OCI-LY1 (cell line): ENCODE results near the gene CD69.

ENCODE experiments used
- H2AFZ ChIP-seq: fragments of 200-600 bp; sonication (generic), shearing (Covaris generic); 2 replicates; pipeline ENCODE4 v1.6.0; 2014; ENCODE audit warnings: antibody characterized with exemption, mild to moderate bottlenecking, low read length
- H3F3A ChIP-seq: fragments of 200-600 bp; sonication (generic), shearing (Covaris generic); 2 replicates; pipeline ENCODE4 v1.6.0; 2014; ENCODE audit warnings: mild to moderate bottlenecking, antibody characterized with exemption, low read length, moderate library complexity; ENCODE audit not compliant: insufficient read depth
- H3K27ac ChIP-seq: fragments of 200-600 bp; sonication (generic); 2 replicates; pipeline ENCODE4 v1.5.1; 2014; ENCODE audit warnings: low read length, mixed run types, mild to moderate bottlenecking, low read depth; ENCODE audit not compliant: poor library complexity, severe bottlenecking
- H3K27me3 ChIP-seq: fragments of 200-600 bp; sonication (generic); 2 replicates; pipeline ENCODE4 v1.6.0; 2014; ENCODE audit warnings: antibody characterized with exemption, mild to moderate bottlenecking, low read length, moderate library complexity; ENCODE audit not compliant: insufficient read depth
- H3K36me3 ChIP-seq: fragments of 200-600 bp; sonication (generic); 2 replicates; pipeline ENCODE4 v1.6.1; 2014; ENCODE audit warnings: mild to moderate bottlenecking, antibody characterized with exemption, low read length, moderate library complexity, mixed read lengths; ENCODE audit not compliant: insufficient read depth
- H3K4me1 ChIP-seq: fragments of 200-600 bp; sonication (generic); 2 replicates; pipeline ENCODE4 v1.5.1; 2014; ENCODE audit warnings: mild to moderate bottlenecking, low read length, moderate library complexity; ENCODE audit not compliant: insufficient read depth, severe bottlenecking
- H3K4me2 ChIP-seq: fragments of 200-600 bp; sonication (generic), shearing (Covaris generic); 2 replicates; pipeline ENCODE4 v1.6.1; 2014; ENCODE audit warnings: low read length
- H3K4me3 ChIP-seq: fragments of 200-600 bp; sonication (generic); 2 replicates; pipeline ENCODE4 v1.5.1; 2014; ENCODE audit warnings: low read length, low read depth, mild to moderate bottlenecking, mixed read lengths; ENCODE audit not compliant: poor library complexity, severe bottlenecking
- H3K79me2 ChIP-seq: fragments of 200-600 bp; shearing (Covaris generic); 2 replicates; pipeline ENCODE4 v1.6.1; 2016; ENCODE audit warnings: mixed run types, low read length, mixed read lengths; ENCODE audit not compliant: insufficient read depth
- H3K9ac ChIP-seq: fragments of 200-600 bp; sonication (generic), shearing (Covaris generic); 2 replicates; pipeline ENCODE4 v1.6.1; 2014; ENCODE audit warnings: mild to moderate bottlenecking, low read length, mixed read lengths
- H3K9me2 ChIP-seq: fragments of 200-600 bp; sonication (generic), shearing (Covaris generic); 2 replicates; pipeline ENCODE4 v1.6.1; 2014; ENCODE audit warnings: low read depth, mild to moderate bottlenecking, low read length, mixed read lengths
- H3K9me3 ChIP-seq: fragments of 200-600 bp; shearing (Covaris generic); 2 replicates; pipeline ENCODE4 v1.6.1; 2014; ENCODE audit warnings: low read length, mixed read lengths
- H4K20me1 ChIP-seq: fragments of 200-600 bp; sonication (generic), shearing (Covaris generic); 2 replicates; pipeline ENCODE4 v1.6.0; 2016; ENCODE audit warnings: mild to moderate bottlenecking, low read length; ENCODE audit not compliant: insufficient read depth
- CTCF ChIP-seq: fragments of 200-600 bp; sonication (generic), shearing (Covaris generic); IDR thresholded peaks from 2 replicates; pipeline ENCODE4 v1.5.1; 2017; ENCODE audit warnings: mild to moderate bottlenecking, antibody characterized with exemption, low read length, moderate library complexity, mixed read lengths
- EZH2 ChIP-seq: fragments of 200-600 bp; sonication (generic), shearing (Covaris generic); IDR thresholded peaks from 2 replicates; pipeline ENCODE4 v1.8.0; 2017; ENCODE audit warnings: borderline replicate concordance, mixed run types, mild to moderate bottlenecking, antibody characterized with exemption, low read length, moderate library complexity, mixed read lengths

The CD69 gene

GRCh38 chr12:9759694-9760093, 1.0 kb downstream of the CD69 start:
- Histone ChIP-seq H3K27ac (peak overlapping the region; percentile 42), H3F3A (peaks cover 4% of the 10 kb centered on the region; the same call in 1 of the 2 replicates), H2AFZ (no peak overlapping the region), H3K27me3 (no peaks in the 10 kb centered on the region), H4K20me1 (no peaks in the 10 kb centered on the region), H3K4me1 (peaks cover 74% of the 10 kb centered on the region), H3K9ac (peak overlapping the region; percentile 60), H3K9me2 (no peaks in the 10 kb centered on the region), H3K36me3 (peaks cover 7% of the 10 kb centered on the region; the same call in 1 of the 2 replicates), H3K9me3 (peaks cover 3% of the 10 kb centered on the region; the same call in 1 of the 2 replicates), H3K4me2 (peak overlapping the region; percentile 77), H3K4me3 (peak overlapping the region; percentile 61), H3K79me2 (no peaks in the 10 kb centered on the region; the same call in 1 of the 2 replicates)
- no peak for TF ChIP-seq CTCF
- no peak for TF ChIP-seq EZH2

- peak overlapping the region; percentile 80 for H3K27ac ChIP-seq
- no peak overlapping the region for H2AFZ ChIP-seq
- H3K27me3 ChIP-seq = no peaks in the 10 kb centered on the region
- peak overlapping the region; percentile 61 for H3K4me3 ChIP-seq
- peak overlapping the region; percentile 67 for H3K9ac ChIP-seq
- H3F3A ChIP-seq = peaks cover 7% of the 10 kb centered on the region; the same call in 1 of the 2 replicates
- H3K4me2 ChIP-seq = peak overlapping the region; percentile 77
- TF ChIP-seq CTCF = no peak
- TF ChIP-seq EZH2 = no peak
- no peaks in the 10 kb centered on the region for H3K9me2 ChIP-seq
- no peaks in the 10 kb centered on the region for H4K20me1 ChIP-seq
- H3K9me3 ChIP-seq = peaks cover 3% of the 10 kb centered on the region; the same call in 1 of the 2 replicates
- peaks cover 58% of the 10 kb centered on the region for H3K4me1 ChIP-seq
- peaks cover 14% of the 10 kb centered on the region; the same call in 1 of the 2 replicates for H3K36me3 ChIP-seq
- H3K79me2 ChIP-seq = no peaks in the 10 kb centered on the region; the same call in 1 of the 2 replicates
Observed at GRCh38 chr12:9758119-9758518, 2.6 kb downstream of the CD69 start.

- H3K27me3 ChIP-seq = no peaks in the 10 kb centered on the region
- H3K79me2 ChIP-seq = no peaks in the 10 kb centered on the region; the same call in 1 of the 2 replicates
- peak overlapping the region; percentile 67 for H3K9ac ChIP-seq
- H3K4me2 ChIP-seq = peak overlapping the region; percentile 77
- H3K36me3 ChIP-seq = peaks cover 17% of the 10 kb centered on the region; the same call in 1 of the 2 replicates
- H4K20me1 ChIP-seq = no peaks in the 10 kb centered on the region
- peaks cover 3% of the 10 kb centered on the region; the same call in 1 of the 2 replicates for H3K9me3 ChIP-seq
- H3K9me2 ChIP-seq = no peaks in the 10 kb centered on the region
- no peak overlapping the region for H2AFZ ChIP-seq
- TF ChIP-seq CTCF = no peak
- no peak for TF ChIP-seq EZH2
- H3K4me3 ChIP-seq = peak overlapping the region; percentile 61
- H3F3A ChIP-seq = peaks cover 7% of the 10 kb centered on the region; the same call in 1 of the 2 replicates
- peaks cover 53% of the 10 kb centered on the region for H3K4me1 ChIP-seq
- H3K27ac ChIP-seq = peak overlapping the region; percentile 80
Observed at GRCh38 chr12:9757433-9758025, 3.2 kb downstream of the CD69 start.
